IPS-11a (cell line): ENCODE results near the gene GCHFR.

Experiments used
- H3K4me3 ChIP-seq: one replicate; pipeline ENCODE4 v1.5.1; 2013; ENCODE audit warnings: low read depth, low read length, control low read depth

GCHFR gene

DNA sequence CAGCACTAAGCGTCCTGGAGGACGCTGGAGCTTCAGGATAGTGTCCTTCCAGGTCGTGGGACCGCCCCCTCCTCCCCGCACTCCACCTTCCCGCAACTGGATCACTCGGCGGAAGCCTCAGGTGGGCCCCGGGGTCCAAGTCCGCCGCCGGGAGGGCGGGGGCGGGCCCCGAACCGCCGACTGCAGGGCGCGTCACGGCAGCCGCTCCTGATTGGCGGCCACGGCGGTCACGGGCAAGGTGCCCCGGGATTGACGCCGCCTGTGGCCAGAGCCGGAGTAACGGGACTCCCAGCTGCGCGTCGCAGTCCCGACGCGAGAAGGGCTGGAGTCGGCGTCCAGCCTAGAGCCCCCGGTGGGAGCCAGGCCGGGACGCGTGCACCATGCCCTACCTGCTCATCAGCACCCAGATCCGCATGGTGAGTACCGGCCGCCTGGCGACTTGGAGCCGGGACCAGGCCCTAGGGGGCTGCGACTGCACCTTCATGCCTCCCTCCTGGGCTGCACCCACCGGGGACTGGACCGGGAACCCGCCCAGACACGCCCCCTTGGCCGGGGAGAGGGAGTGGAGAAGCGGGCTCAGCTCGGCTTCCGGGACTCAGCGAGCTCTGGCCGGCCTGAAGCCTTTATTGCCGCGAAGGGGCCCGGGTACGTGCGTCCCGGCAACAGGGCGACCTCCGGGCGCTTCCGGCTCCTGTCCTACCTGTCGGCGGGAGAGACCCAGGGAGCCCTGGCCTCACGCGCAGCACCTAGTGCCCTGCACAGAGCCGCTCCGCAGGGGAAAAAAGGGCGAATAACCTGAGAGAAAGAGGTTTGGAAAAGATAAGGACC, at the start of gene GCHFR:
Gene GCHFR (plus strand): TSS at position 268 of the 828 bp plus-strand sequence. CDS start 113 bp downstream, at position 381.
- peak within 1 kb of the TSS; percentile 60 for H3K4me3 ChIP-seq

DNA sequence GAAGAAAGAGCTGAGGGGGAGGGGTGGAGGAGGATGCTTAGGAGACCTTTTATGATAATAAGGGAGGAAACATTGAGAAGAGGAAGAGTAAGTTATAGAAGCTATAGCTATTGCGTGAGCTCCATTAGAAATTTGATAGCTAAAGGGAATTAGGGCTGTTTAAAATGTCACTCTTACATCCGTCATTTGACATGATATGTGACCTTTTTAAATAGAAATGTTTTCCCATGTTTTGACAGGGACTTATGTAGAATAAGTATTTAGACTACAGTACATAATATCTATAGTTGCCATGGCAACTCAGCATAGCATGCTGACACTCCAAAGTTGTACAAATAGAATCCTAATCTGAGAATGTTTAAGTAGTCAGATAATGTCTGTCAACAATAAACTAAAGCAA, 49.7 kb upstream of the GCHFR start:
- no peak overlapping the region for H3K4me3 ChIP-seq

GRCh38 chr15:40716165-40716564, 47.7 kb upstream of the GCHFR start:
- no peak overlapping the region for H3K4me3 ChIP-seq

- H3K4me3 ChIP-seq = no peak overlapping the region
Observed at GRCh38 chr15:40721701-40722100, 42.2 kb upstream of the GCHFR start.

GRCh38 chr15:40722354-40722753, 41.5 kb upstream of the GCHFR start:
- no peak overlapping the region for H3K4me3 ChIP-seq

GRCh38 chr15:40722934-40723333, 40.9 kb upstream of the GCHFR start:
- no peak overlapping the region for H3K4me3 ChIP-seq

DNA sequence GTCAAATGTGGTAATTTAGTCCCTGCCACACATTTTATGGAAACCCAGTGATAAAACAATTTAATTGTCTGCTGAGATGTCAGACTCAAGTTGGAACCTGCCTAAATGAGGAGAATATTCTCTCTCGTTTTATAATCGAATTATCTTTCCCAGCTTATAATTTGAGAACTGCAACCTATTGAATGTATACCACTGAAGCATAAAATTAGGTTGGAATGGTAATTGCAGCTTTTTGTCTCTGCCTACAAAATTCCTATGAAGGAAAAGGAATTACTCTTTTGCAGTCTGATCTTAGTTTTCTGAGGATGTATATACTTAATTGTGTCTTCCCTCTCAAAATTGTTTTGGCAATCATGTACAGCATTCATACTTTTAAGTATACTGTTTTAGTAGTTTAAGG, 39.9 kb upstream of the GCHFR start:
- H3K4me3 ChIP-seq = no peak overlapping the region

- no peak overlapping the region for H3K4me3 ChIP-seq
Observed at GRCh38 chr15:40731034-40731433, 32.8 kb upstream of the GCHFR start.

- H3K4me3 ChIP-seq = no peak overlapping the region
Observed at GRCh38 chr15:40736575-40736974, 27.3 kb upstream of the GCHFR start.

DNA sequence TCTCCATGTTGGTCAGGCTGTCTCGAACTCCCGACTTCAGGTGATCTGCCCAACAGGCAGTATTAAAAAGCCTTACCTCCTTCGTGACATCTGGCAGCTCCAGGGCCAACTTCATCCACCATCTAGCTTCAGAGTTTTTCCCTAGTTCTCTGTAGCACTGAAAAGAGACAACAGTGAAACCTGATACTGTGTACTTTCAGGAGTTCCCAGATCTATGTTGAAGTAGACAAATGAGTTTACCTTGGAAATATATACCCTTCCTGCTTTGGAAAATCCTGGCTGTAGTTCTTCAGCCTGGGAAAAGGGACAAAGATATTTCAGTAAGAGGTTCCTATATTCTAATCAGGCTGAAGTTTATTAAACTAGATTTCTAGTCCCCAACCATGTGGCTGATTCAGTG, 26.8 kb upstream of the GCHFR start:
- no peak overlapping the region for H3K4me3 ChIP-seq

GRCh38 chr15:40739047-40739446, 24.8 kb upstream of the GCHFR start:
- no peak overlapping the region for H3K4me3 ChIP-seq

DNA sequence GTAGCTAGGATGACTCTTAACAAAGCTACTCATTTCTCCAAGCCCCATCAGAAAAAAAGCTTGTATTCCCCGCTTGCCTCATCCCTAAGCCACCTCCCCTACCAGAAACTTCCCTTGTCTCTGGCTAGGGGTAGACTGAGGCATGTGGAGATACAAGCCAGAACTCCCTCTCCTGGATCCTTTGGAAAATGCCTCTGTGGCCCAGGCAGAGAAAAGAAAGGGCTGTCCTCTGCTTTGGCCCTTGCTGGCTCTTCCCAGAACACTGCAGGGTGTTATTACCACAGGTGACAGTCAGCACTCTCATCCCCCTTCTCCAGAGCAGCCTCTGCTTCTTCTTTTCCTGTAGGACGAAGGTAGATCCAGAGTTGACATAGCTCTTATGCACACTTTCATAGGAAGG, 24.0 kb upstream of the GCHFR start:
- H3K4me3 ChIP-seq = no peak overlapping the region

GRCh38 chr15:40743485-40743901, 20.4 kb upstream of the GCHFR start:
- no peak overlapping the region for H3K4me3 ChIP-seq

DNA sequence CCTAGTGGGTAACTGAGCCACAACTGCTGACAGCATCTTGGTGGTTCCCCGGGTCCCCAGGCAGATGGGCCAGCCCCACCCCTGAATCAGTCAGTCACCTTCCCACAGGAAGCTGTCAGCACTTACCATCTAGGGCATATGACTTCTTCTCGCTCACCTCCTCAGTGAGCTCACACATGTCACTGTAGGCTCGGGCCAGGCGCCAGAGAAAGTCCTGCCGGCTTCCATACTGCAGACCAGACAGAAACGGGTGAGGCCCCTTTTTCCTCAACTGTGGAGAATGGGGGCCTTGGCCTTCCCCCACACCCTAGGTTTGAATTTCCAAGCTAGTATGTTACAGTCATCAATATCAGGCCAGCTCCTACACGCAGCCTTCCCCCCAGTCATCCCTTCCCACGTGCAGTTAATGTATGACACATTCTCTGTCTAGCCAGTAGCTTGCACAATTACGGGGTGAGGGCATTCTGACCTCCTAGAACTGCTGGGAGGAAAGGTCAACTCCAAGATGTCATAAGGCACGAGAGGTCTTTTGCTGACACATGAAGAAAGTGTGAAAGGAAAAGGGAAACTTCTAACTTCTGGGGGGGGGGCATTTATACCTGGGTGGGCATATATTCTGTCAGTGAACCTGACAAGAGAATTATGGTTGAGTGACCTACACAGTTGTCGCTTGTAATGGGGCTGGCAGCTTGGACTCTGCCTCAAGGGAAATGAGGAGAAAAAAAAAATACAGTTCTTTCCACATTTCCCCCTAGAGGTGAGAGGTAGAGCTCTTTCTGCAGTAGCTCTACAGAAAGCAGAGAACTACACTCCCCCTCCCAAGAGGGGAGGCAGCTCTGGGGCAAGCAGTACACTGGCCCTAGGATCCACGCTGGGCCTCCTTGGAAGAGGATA, 19.7 kb upstream of the GCHFR start:
- no peak overlapping the region for H3K4me3 ChIP-seq

GRCh38 chr15:40744815-40745152, 19.1 kb upstream of the GCHFR start:
- no peak overlapping the region for H3K4me3 ChIP-seq

GRCh38 chr15:40746916-40747418, 16.9 kb upstream of the GCHFR start:
- no peak overlapping the region for H3K4me3 ChIP-seq

DNA sequence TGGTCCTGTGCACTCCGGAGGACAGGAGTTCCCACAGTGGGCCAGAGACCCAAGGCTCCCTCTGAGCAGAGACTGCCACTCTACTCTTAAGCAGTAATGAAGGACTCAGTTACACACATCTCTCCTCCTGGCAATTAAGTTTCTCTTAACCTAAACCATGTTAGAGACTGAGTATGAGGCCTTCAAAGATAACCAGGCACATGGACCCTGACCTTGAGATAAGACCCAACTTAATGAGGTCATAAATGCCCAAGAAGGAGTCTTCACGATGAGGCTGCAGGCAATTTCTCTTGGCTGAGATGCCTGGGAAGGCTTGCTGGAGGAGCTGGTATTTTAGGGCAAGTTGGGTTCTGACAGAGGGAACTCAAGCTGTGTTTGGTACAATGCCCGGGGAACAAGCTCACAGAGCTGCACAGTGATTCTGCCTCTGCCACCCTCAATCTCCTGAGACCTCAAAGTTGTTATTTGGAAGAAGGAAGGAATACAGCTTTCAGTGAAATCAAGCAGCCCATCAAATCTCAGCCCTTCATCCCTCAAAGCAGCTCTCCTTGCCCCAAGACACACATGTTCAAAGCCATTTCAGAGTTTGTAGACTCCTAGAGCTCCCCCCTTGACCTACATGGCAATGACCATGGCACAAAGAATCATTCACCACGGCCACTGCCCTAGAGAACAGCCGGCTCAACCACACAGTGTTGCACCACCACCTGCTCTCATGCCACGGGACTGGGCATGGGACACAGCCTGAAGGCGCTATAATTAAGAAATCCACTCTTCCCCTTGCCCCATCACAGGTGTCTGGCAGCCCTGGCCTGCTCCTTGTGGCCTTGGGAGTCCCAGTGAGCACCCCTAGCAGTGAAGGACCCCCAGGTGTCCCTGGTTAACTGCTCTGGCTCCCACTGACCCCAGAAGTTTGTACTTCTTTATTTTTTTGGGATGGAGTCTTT, 15.9 kb upstream of the GCHFR start:
- no peak overlapping the region for H3K4me3 ChIP-seq

DNA sequence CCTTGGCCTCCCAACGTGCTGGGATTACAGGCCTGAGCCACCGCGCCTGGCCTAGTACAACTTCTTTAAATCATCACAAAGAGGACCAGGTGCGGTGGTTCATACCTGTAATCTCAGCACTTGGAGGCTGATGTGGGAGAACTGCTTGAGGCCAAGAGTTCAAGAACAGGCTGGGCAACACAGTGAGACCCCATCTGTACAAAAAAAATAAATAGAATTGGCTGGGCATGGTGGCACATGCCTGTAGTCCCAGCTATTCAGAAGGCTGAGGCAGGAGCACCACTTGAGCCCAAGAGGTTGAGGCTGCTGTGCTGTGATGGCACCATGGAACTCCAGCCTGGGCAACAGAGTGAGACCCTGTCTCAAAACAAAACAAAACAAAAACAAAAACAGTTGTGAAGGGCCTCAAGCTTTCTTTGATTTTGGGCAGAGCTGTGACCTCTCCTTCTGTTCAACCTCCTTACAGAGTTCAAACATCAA, 14.7 kb upstream of the GCHFR start:
- H3K4me3 ChIP-seq = no peak overlapping the region

- H3K4me3 ChIP-seq = no peak overlapping the region
Observed at GRCh38 chr15:40750885-40751284, 13.0 kb upstream of the GCHFR start.

- no peak overlapping the region for H3K4me3 ChIP-seq
Observed at GRCh38 chr15:40751745-40752144, 12.1 kb upstream of the GCHFR start.

- H3K4me3 ChIP-seq = peak overlapping the region; percentile 91
Observed at GRCh38 chr15:40754574-40754882, 9.3 kb upstream of the GCHFR start.
